Stimulated activated CD4-positive, alpha-beta T cell treated with anti-CD3 and anti-CD28 coated beads, Interleukin-1b, Interleukin-23, amount 100 ng/mL, for 24 hours (primary cell): ENCODE data around the gene SLC46A1.

Source experiments
- DNase-seq, 4 experiments: peaks; one replicate each; pipeline ENCODE4 v3.0.0-alpha.2; 2020; ENCODE audit warnings: low read depth in 4 of 4, low spot score in 1 of 4

SLC46A1 gene

DNA sequence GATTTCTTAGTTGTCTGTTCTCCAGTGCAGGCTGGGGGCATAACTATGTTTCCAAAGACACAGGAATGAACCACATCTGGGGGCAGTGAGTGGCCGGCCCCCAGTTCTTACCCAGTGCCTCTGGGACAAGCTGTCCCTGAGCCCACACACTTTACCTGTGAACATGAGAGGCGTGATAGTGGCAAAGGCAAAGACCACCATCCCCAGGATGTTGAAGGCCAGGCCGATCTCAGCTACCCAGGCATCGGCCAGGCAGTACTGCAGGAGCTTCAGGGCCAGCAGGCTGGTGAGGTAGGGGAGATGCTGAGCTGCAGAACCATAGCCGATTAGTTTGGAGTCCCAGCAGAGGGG is 1.6 kb downstream of the SLC46A1 start:
- DNase-seq, result no peak

DNA sequence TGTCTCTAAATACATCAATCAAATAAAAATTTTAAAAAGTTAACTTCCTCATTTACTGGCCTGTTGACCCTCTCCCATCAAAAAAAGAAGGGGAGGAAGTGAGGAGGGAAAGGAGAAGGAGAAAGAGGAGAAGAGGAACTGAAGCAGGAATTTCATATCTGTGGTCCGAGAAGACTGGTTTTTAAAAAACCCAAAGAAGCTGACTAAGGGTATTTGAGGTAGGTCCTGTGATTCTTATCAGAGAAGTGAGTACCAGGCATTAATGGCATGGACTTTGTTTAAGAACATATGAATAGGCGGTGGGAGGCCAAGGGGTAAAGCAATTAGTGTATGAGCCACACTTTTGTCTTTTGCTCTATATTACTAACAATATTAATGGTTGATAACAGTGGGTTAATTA is 2.0 kb downstream of the SLC46A1 start:
- no peak for DNase-seq

DNA sequence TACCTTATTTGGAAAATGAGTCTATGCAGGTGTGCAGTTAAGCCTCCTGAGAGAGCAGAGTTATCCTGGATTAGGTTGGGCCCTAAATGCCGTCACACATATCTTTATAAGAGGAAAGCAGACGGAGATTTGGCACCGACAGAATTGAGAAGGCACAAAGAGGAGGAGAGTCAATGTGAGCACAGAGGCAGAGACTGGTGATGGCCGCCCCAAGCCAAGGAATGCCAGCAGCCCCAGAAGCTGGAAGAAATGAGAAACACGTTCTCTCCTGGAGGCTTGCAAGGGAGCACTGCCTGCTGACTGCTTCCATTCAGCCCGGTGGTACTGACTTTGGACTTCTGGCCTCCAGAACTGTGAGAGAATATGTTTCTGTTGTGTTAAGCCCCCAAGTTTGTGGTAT is 3.2 kb downstream of the SLC46A1 start:
- no peak for DNase-seq

DNA sequence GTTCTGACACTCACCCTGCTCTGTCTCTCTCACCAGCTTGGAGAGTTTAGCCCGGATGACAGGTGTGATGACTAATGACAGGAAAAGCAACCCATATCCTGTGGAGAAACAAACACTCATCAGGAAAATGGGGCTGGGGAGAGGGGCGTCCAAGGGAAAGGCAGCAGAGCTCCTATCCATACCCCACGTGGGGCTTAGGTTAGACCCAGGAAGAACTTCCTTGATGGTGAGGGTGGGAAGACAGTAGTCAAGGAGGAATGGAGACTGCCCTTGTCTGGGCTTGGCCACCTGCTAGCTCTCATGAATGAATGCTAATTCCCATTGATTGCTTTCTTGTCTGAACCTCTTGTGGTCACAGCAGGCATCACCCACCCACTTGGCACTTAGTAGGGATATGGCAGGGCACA is 3.8 kb downstream of the SLC46A1 start:
- DNase-seq, result no peak

DNA sequence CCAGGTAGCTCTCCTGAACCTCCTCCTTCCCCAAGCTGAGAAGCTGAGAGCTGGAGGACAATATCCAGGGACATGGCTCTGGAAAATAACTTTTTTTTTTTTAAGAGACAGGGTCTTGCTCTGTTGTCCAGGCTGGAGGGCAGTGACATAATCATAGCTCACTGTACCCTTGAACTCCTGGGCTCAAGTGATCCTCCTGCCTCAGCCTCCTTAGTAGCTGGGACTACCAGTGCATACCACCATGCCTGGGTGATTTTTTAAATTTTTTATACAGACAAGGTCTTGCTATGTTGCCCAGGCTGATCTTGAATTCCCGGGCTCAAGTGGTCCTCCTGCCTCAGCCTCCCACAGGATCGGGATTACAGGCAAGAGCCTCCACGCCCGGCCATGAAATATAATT is 6.2 kb downstream of the SLC46A1 start:
- no peak for DNase-seq

DNA sequence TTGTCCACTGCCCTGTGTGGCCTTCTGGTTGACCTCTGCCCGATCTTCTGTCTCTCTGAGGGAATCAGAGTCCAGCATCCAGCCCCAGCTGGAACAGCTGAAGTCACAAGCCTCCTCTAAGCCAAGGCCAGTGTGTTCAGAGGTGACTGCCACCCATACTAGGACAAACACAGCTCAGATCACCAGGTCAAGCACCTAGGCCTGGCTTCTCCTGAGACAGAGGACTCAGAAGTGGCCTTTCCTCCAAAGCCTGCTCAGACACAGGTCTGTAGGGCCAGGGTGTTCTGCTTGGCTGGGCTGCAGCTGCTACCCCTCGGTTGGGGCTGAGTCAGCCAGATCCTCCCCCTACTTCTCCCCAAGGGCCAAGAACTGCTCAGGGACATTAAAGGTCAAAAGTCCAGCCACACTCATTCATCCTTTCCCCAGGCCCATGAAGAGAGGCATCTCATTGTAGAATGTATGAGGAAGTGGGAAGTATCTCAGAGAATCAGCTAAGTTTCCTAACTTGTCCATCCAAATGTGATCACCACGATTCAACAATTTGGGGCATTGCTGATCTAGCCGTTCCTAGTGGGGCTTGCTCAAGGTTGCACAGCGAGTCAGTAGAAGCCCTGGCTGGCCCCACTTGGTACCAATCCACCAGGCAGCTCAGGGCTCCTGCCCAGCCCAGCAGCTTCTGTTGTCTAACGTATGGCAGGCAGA is 7.6 kb downstream of the SLC46A1 start:
- DNase-seq, result no peak

DNA sequence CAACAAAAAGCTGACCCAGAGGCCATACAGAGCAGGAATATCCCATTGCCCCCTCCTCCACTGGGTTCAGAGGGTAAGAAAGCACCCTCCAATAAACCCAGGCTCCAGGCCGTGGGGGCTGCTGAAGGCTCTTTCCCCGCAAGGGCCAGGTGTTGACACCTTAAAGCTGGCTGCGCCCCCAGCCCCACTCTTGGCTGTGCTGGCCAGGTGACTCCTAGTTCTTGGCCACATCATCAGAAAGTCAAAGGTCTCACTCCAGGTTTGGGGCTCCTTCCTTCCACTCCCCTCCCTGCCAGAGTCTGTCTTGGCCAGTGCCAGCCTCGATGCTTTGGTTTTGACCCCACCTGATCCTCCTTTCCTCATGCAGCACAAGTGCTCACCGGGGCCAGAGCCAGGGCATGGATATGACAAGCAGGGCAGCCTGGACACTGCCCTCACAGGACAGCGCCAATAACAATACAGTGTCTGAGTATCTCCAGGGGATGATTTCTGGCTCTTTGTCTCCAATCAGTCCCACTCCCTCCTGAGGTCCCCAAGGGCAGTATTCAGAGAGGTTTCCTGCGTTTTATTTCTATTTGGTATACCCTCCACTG is 8.2 kb downstream of the SLC46A1 start:
- no peak for DNase-seq

DNA sequence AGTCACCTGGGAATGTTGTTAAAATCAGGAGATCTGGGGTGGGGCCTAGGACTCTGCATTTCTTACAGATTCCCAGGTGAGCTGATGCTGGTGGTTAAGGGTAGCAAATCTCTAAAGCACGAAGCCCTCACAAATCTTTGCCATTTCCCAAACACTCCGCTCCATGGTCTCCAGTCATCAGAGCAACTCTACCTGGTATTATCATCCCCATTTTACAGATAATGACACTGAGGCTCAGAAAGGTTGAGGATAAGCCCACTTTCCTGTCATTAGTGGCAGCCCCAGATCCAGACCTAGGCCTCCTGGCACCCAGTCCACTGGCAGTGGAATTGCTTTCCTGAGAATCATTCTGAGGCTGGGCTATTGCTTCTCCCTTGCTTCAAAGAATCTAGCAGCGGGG is 8.7 kb downstream of the SLC46A1 start:
- no peak for DNase-seq

DNA sequence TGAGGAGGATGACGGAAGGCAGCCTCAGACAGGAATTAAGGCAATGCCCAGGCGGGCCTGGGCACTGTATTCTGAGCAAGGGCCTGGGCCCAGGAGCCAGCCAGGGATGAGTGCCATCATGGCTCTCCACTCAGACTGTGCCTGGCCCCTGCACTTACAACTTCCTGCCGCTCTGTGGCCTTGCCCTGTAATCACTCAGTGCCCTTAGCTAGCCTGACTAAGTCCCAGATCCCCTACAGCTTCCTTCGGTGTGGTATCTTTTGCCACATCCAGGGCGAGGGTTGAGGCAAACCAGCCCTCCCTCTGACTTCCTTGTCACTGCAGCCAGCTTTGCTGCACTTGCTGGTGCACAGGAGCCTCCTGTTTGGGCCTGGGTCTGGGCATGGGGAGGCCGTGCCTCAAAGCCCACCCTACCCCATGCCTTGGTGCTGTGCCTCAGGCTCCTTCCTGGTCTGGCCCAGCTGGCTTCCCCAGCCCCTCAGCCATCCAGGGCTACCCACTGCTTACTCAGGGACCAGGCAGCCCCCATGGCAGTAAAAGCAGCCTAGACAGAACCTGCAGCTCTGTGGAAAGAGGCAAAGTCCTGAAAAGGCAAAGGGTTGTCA is 9.3 kb downstream of the SLC46A1 start:
- no peak for DNase-seq

DNA sequence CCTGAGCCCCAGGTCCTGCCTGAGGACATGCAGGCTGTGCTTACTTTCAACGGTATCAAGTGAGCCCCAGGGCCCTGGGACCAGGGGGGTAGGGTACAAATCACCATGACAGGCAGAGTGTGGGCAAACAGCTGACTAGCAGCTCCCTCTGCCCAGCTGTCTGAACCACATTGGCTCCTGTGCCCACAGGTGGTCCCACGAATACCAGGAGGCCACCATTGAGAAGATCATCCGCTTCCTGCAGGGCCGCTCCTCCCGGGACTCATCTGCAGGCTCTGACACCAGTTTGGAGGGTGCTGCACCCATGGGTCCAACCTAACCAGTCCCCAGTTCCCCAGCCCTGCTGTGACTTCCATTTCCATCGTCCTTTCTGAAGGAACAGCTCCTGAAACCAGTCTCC is 10.0 kb downstream of the SLC46A1 start:
- DNase-seq, result no peak

DNA sequence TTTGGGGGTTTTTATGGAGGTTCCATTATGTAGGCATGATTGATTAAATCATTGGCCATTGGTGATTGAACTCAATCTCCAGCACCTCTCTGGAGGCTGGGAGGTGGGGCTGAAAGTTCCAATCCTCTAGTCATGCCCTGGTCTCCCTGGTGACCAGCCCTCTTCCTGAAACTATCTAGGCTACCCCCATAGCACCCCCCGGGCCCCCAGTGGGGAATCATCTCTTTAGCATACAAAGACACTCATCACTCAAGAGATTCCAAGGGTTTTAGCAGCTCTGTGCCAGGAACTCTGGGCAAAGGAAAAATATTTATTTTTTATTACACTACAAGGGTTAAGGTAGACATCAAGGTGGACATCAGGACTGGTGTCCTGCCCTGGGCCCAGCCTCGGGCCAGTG is 10.6 kb downstream of the SLC46A1 start:
- no peak for DNase-seq

DNA sequence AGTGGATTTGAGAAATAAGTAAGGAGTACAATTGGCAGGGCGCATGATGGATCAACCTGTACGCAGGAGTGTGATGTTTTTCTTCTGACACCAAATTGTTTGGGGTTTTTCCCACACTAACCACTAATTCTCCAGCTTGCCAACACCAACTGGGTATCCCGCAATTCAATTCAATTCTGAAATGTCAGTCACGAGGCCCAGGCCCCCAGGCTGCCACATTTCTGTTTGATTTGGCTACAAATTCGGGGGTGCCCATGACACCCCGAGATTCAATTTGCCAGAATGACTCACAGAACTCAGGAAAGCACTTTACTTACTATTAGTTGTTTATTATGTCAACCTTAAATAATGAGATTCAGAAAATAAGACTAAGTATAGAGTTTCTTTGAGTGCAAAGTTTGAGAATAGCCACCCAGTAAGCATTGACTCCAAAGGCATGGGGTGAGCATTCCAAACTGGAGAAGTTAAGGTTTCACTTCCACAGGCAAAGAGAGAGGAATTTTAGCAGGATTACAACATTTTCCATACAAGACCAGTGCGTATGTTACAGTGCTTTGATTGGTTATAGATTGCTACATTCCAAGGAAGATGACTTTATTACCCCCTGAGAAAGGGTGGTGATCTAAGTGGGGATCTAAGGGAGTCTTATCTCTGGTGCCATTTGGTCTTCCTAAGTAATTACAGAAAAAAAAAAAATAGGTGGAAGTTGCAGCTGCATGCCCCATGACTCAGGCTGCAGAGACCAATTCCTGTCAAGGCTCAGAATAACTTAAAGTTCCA is 11.5 kb downstream of the SLC46A1 start:
- no peak for DNase-seq

DNA sequence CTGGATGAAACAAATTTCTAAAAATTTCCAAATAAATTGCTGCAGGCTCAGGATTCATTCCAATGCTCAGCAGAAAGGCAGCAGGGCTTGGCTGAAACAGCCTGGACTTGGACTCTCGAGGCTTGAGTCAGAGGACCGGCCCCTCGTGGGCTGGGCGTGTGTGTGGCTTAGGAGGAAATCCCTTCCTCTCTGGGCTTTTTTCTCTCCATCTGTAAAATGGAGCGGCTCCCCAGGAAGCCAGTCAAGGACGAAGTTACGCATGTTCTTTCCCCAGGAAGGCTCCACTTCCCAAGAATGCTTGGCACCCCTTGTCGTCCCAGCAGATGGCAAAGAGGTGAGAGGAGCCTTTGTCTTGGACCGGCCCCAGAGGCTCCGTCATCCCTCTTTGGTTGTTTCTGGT is 13.5 kb downstream of the SLC46A1 start:
- no peak for DNase-seq

DNA sequence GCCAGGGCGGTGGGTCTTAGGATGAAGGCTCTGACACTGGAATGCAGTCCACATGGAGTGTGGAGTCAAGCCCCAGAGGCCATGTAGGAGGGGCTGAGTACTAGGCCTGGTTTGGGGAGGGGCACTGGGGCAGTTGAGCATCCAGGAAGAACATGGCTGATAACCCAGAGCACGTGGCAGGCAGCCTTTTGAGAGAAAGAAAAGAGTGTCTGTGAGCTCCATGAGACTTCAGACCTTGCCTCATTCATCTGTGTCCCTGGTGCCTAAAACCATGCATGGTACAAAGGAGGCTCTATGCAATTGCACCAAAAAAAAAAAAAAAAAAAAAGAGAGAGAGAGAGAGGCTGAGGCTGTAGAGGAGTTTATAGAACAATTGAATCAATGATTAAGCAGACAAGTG is 14.6 kb downstream of the SLC46A1 start:
- DNase-seq, result no peak

DNA sequence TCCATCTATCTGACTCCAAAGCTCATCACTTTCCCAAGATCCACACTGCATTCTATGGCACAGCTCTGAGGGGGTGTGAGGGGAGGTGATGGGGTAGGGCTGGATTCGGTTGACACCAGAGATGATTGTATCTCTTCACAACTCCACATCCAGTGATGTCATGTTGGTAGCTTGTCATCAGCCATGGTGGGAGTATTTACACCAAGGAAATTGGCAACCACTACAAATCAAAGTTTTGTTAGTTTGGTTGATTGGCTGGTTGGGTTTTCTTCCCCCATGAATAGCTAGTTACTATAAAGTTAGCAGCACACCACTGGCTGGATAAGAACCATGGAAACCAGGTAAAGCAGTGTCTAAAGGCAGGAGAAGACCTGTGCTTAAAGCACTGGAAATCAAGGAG is 15.0 kb downstream of the SLC46A1 start:
- DNase-seq, result no peak

DNA sequence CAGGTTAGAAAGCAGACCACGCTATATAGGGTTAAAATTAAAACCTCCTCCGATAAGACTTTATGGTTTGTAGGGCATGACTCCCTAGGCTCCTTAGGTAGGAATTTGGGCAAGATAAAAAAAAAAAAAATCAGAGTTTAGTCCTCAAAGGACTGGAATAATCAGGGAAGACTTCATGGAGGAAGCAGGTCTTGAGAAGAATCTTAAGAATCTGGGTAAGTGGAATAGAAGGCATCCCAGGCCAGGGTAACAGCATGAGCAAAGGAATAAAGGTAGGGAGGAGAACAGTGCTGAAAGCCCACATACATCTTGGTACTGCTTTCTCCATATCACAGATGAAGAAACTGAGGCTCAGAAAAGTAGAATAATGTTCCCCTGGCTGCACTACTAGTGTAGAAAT is 15.4 kb downstream of the SLC46A1 start:
- no peak for DNase-seq

DNA sequence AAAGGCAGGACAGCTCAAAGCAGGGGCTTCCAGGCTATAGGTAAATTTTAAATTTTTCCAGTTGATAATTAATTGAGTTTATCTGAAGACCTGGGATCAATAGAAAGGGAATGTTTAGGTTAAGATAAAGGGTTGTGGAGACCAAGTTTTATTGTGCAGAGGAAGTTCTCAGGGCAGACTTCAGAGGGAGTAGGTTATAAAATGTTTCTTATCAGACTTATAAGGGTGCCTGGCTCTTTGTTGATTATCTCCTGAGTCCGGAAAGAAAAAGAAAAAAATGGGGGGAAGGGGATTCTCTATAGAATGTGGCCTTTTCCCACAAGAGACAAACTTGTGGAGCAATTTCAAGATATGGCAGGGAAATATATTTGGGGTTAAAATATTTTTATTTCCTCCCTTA is 15.9 kb downstream of the SLC46A1 start:
- no peak for DNase-seq

DNA sequence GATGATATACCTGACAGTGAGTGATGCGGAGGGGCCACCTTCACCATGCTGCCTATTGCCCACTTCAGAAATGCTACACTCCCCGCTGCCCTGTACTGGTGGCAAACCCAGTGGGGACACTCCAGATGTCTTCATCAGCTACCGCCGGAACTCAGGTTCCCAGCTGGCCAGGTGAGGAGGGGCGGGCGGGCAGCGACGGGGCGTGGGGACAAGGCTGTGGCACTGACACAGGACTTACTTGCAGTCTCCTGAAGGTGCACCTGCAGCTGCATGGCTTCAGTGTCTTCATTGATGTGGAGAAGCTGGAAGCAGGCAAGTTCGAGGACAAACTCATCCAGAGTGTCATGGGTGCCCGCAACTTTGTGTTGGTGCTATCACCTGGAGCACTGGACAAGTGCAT is 17.9 kb downstream of the SLC46A1 start:
- DNase-seq, result no peak

DNA sequence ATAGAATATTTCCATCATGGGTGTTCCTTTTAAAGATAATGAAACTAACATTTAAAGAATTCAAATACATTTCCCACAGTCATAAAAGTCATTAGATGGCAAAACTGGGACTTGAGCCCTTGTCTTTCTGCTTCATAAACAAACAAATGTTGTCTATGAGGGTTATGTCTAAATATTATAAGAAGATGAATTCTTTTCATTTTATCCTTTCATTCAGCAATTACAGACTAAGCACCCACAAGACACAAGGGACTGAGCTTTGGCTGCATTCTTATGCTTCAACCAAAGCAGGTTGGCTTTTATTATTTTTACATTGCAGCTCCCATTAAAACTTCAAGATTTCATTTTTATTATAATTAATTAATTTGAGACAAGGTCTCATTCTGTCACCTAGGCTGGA is 19.6 kb downstream of the SLC46A1 start:
- no peak for DNase-seq

DNA sequence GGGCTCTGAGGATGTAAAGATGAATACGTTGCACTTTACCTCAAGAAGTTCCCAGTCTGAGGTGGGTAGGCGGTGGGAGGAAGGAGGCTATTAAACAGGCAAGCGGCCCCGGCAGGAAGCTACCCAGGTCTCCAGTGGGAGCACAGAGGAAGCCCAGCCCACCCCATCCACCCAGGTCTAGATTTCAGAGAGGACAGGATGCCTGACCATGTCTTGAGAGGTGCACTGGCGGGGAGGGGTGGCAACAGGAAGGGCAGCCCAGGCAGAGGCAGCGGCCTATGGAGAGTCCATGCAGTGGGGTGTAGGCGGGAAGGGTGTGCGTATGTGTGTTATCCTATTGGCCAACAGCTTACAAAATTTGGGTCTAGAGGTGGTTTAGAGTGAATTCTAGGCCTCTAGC is 20.6 kb downstream of the SLC46A1 start:
- no peak for DNase-seq

DNA sequence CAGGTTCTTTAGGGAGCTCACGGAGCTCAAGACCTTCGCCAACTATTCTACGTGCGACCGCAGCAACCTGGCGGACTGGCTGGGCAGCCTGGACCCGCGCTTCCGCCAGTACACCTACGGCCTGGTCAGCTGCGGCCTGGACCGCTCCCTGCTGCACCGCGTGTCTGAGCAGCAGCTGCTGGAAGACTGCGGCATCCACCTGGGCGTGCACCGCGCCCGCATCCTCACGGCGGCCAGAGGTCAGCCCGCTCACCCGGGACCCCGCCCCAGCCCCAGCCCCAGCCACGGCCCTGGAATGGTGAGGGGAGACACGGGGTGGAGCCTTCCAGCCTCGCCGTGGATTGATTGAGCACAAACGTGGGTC is 21.0 kb downstream of the SLC46A1 start:
- DNase-seq, result no peak

DNA sequence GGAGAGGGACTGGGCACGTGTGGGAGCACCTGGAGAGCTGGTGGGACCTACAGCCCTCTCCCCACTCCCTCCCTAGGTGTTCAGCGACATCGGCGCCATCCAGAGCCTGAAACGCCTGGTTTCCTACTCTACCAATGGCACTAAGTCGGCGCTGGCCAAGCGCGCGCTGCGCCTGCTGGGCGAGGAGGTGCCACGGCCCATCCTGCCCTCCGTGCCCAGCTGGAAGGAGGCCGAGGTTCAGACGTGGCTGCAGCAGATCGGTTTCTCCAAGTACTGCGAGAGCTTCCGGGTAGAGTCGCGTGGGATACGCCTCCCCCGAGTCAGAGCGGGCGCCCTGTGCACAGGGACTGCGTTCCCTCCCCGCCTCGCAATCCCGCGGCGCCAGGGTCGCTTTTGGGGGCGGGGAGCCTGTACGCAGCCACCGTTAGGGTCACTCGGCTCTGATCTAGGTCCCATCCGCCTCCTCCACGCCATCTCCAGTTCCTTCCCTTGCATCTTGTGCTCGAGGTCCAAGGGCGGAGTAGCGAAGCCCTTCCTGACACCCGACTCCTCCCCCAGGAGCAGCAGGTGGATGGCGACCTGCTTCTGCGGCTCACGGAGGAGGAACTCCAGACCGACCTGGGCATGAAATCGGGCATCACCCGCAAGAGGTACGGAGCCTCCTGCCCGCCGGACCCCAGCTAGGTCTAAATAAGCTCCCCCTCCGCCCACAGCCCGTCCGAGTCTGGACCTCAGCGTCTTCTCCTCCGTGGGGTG is 21.6 kb downstream of the SLC46A1 start:
- peak in 3 of 4 experiments; percentile 38 to 50 (median 45) for DNase-seq
